GM12878 (cell line): Measurements from ENCODE around the gene SH3GL3. TPM values are rescaled to one million over a fixed set of nuclear protein-coding genes. Genes with fewer than 3 reads are reported as not detected.

Experiments used
- BACH1 ChIP-seq: fragments of 450-650 bp; IDR thresholded peaks from 2 replicates; pipeline ENCODE4 v1.6.1; 2017; ENCODE audit warnings: mild to moderate bottlenecking, borderline replicate concordance
- CEBPB ChIP-seq, 2 experiments: fragments of 150-350 bp in 1 of 2; IDR thresholded peaks; 2 replicates each; pipeline ENCODE4 v1.6.1; 2012 to 2014; ENCODE audit warnings: low read depth in 2 of 2, low read length in 2 of 2, borderline replicate concordance in 1 of 2, inconsistent platforms in 1 of 2
- CEBPZ ChIP-seq: fragments of 150-350 bp; IDR thresholded peaks from 2 replicates; pipeline ENCODE4 v1.6.1; 2016; ENCODE audit warnings: low read depth, low read length
- CUX1 ChIP-seq: IDR thresholded peaks from 2 replicates; pipeline ENCODE4 v1.6.1; 2012; ENCODE audit warnings: improper control_type of control experiment, low read depth, low read length; ENCODE audit not compliant: insufficient replicate concordance
- DPF2 ChIP-seq: fragments of 450-650 bp; IDR thresholded peaks from 2 replicates; pipeline ENCODE4 v1.6.1; 2017; ENCODE audit warnings: mild to moderate bottlenecking
- IKZF2 ChIP-seq, 2 experiments: fragments of 450-650 bp; IDR thresholded peaks; 2 replicates each; pipeline ENCODE4 v1.6.1; 2017; ENCODE audit warnings: mild to moderate bottlenecking in 2 of 2, moderate library complexity in 2 of 2
- PML ChIP-seq: IDR thresholded peaks from 2 replicates; pipeline ENCODE4 v1.6.1; 2012; ENCODE audit warnings: low read length, inconsistent platforms
- POLR2AphosphoS5 ChIP-seq: IDR thresholded peaks from 2 replicates; pipeline ENCODE4 v1.6.1; 2011; ENCODE audit warnings: mild to moderate bottlenecking, low read length, inconsistent platforms
- polyA plus RNA-seq, 11 experiments: library from polyadenylated mRNA; depleted of rRNA in 4 of 11; unstranded in 6 of 11; stranded (reverse) in 5 of 11; fragments of >200 nt; fragmentation: Nextera tagmentation in 4 of 11; fragmentation: Illumina TruSeq in 1 of 11; extraction: Ambion mirVana in 4 of 11; extraction: Trizol in 1 of 11; gene quantifications; 1 replicate in 1 of 11; 2 replicates in 10 of 11; pipeline versions ENCODE4 v1.2.1 to v1.2.3, GENCODE V29; 2011 to 2016; ENCODE audit warnings: inconsistent platforms in 2 of 11, missing spikeins in 2 of 11, low read depth in 1 of 11
- total RNA-seq, 4 experiments: library from RNA; depleted of rRNA in 3 of 4; stranded (reverse); fragments of >200 nt in 3 of 4; fragmentation: Illumina TruSeq in 1 of 4; extraction: Trizol in 1 of 4; gene quantifications; 2 replicates each; pipeline versions ENCODE4 v1.2.1 to v1.2.3, GENCODE V29; 2013 to 2021

SH3GL3 gene
- total and polyA plus RNA-seq, 10 of the 15 experiments (the other 5 are each of a cell fraction or from before 2014, with no cell fraction given): not detected

GRCh38 chr15:83588441-83588840, 141.3 kb downstream of the SH3GL3 start (continued):
- TF ChIP-seq CUX1 (no peak), BACH1 (no peak), PML (no peak), POLR2AphosphoS5 (no peak), DPF2 (no peak), IKZF2 (IDR thresholded peaks at IDR 0.05) (no peak), CEBPB (IDR thresholded peaks at IDR 0.05; ENCODE audit: borderline replicate concordance in 1 of 2, low read depth in 2 of 2, low read length in 2 of 2) (no peak), CEBPZ (no peak)
